H4 (cell line): ENCODE measurements around the gene ARHGEF16. TPM values are rescaled to one million over a fixed set of nuclear protein-coding genes. Genes with fewer than 3 reads are reported as not detected.

Source experiments
- DNase-seq: peaks from one replicate; pipeline ENCODE4 v3.0.0-alpha.2; 2015; ENCODE audit warnings: low spot score
- total RNA-seq: library from RNA; depleted of rRNA; stranded (reverse); fragments of >200 nt; shearing (Covaris generic); gene quantifications from 2 replicates; pipeline ENCODE4 v1.2.3, GENCODE V29; 2014

Gene ARHGEF16
- total RNA-seq, 1 experiment from 2014 or later, result 0.97 TPM

GRCh38 chr1:3456964-3457909 is 2.8 kb downstream of the ARHGEF16 start:
- DNase-seq, result no peak

GRCh38 chr1:3457910-3458883 is 3.7 kb downstream of the ARHGEF16 start:
- DNase-seq, result no peak

GRCh38 chr1:3459051-3459908 is 4.8 kb downstream of the ARHGEF16 start:
- DNase-seq, result no peak

- no peak for DNase-seq
Measured at GRCh38 chr1:3459940-3460671, 5.6 kb downstream of the ARHGEF16 start.

- DNase-seq, result no peak
Measured at GRCh38 chr1:3460672-3461131, 6.2 kb downstream of the ARHGEF16 start.

GRCh38 chr1:3461238-3461933 is 6.9 kb downstream of the ARHGEF16 start:
- no peak for DNase-seq

- no peak for DNase-seq
Measured at GRCh38 chr1:3461934-3462275, 7.4 kb downstream of the ARHGEF16 start.

- DNase-seq, result no peak
Measured at GRCh38 chr1:3462356-3463012, 8.0 kb downstream of the ARHGEF16 start.

- no peak for DNase-seq
Measured at GRCh38 chr1:3463013-3463385, 8.5 kb downstream of the ARHGEF16 start.

- no peak for DNase-seq
Measured at GRCh38 chr1:3463408-3463863, 9.0 kb downstream of the ARHGEF16 start.

GRCh38 chr1:3463891-3464648 is 9.6 kb downstream of the ARHGEF16 start:
- no peak for DNase-seq

- DNase-seq, result no peak
Measured at GRCh38 chr1:3464649-3465025, 10.2 kb downstream of the ARHGEF16 start.

- DNase-seq, result no peak
Measured at GRCh38 chr1:3465091-3465934, 10.8 kb downstream of the ARHGEF16 start.

- no peak for DNase-seq
Measured at GRCh38 chr1:3465935-3466321, 11.5 kb downstream of the ARHGEF16 start.

GRCh38 chr1:3466366-3467075 is 12.1 kb downstream of the ARHGEF16 start:
- DNase-seq, result no peak

GRCh38 chr1:3467096-3468036 is 12.9 kb downstream of the ARHGEF16 start:
- DNase-seq, result no peak
